ENCODE results near the gene DLEC1.

GRCh38 chr3:38108649-38109579 is 69.9 kb downstream of the DLEC1 start:
- TF ChIP-seq POLR2A (IDR thresholded peaks at IDR 0.05; ENCODE audit: low read depth, low read length) (no peak), POLR2AphosphoS5 (IDR thresholded peaks at IDR 0.05; ENCODE audit: low read depth, low read length) (no peak), POU2F2 (IDR thresholded peaks at IDR 0.05; ENCODE audit: low read depth, low read length) (no peak), PAX5 (IDR thresholded peaks at IDR 0.05; ENCODE audit: insufficient read depth, low read length, severe bottlenecking) (no peak), TAF1 (IDR thresholded peaks at IDR 0.05; ENCODE audit: low read depth, low read length) (no peak), SPI1 (IDR thresholded peaks at IDR 0.05; ENCODE audit: low read depth, low read length) (no peak)
